ENCODE measurements around the gene ACO1.
A peak's percentile ranks its signal among the peaks of the same experiment; 100 is the strongest.

The ACO1 gene

GRCh38 chr9:32384002-32384363 is 460 bp upstream of the ACO1 start:
- DNase-seq: no peak

GRCh38 chr9:32385152-32385884 is 875 bp downstream of the ACO1 start:
- DNase-seq: no peak

- no peak for DNase-seq
Observed at GRCh38 chr9:32385885-32386283, 1.4 kb downstream of the ACO1 start.

- no peak for DNase-seq
Observed at GRCh38 chr9:32387256-32387655, 2.8 kb downstream of the ACO1 start.

GRCh38 chr9:32389365-32389764 is 4.9 kb downstream of the ACO1 start:
- DNase-seq: no peak

- DNase-seq: no peak
Observed at GRCh38 chr9:32393911-32394310, 9.5 kb downstream of the ACO1 start.

GRCh38 chr9:32394381-32395049 is 10.1 kb downstream of the ACO1 start:
- DNase-seq: no peak

GRCh38 chr9:32395510-32396216 is 11.2 kb downstream of the ACO1 start:
- DNase-seq: no peak

GRCh38 chr9:32398207-32398606 is 13.8 kb downstream of the ACO1 start:
- DNase-seq: no peak

- DNase-seq: no peak
Observed at GRCh38 chr9:32399110-32399815, 14.8 kb downstream of the ACO1 start.

- no peak for DNase-seq
Observed at GRCh38 chr9:32401488-32401887, 17.0 kb downstream of the ACO1 start.

- no peak for DNase-seq
Observed at GRCh38 chr9:32403567-32404260, 19.3 kb downstream of the ACO1 start.

- no peak for DNase-seq
Observed at GRCh38 chr9:32404402-32404801, 20.0 kb downstream of the ACO1 start.

GRCh38 chr9:32404856-32405255 is 20.4 kb downstream of the ACO1 start:
- DNase-seq: no peak

GRCh38 chr9:32405506-32405905 is 21.1 kb downstream of the ACO1 start:
- DNase-seq: no peak

- DNase-seq: no peak
Observed at GRCh38 chr9:32406046-32406445, 21.6 kb downstream of the ACO1 start.

- DNase-seq: no peak
Observed at GRCh38 chr9:32411753-32412152, 27.3 kb downstream of the ACO1 start.

- DNase-seq: no peak
Observed at GRCh38 chr9:32412440-32412839, 28.0 kb downstream of the ACO1 start.

GRCh38 chr9:32413424-32413823 is 29.0 kb downstream of the ACO1 start:
- DNase-seq: no peak

- DNase-seq: no peak
Observed at GRCh38 chr9:32414856-32415255, 30.4 kb downstream of the ACO1 start.

GRCh38 chr9:32419921-32420320 is 35.5 kb downstream of the ACO1 start:
- DNase-seq: peak; percentile 29

GRCh38 chr9:32422237-32422806 is 37.9 kb downstream of the ACO1 start:
- DNase-seq: no peak

- DNase-seq: no peak
Observed at GRCh38 chr9:32423371-32423770, 38.9 kb downstream of the ACO1 start.
